C4-2B (cell line): ENCODE measurements around the gene KCNIP1.

Experiments
- ZFX ChIP-seq: fragments of 450-650 bp; IDR thresholded peaks from 2 replicates; pipeline ENCODE4 v1.6.1; 2017
- TF ChIP-seq, protein P1 (sequence below): fragments of 450-650 bp; conservative IDR thresholded peaks from 2 replicates; pipeline ENCODE4 v1.5.1; 2017; ENCODE audit warnings: mild to moderate bottlenecking

DNA sequence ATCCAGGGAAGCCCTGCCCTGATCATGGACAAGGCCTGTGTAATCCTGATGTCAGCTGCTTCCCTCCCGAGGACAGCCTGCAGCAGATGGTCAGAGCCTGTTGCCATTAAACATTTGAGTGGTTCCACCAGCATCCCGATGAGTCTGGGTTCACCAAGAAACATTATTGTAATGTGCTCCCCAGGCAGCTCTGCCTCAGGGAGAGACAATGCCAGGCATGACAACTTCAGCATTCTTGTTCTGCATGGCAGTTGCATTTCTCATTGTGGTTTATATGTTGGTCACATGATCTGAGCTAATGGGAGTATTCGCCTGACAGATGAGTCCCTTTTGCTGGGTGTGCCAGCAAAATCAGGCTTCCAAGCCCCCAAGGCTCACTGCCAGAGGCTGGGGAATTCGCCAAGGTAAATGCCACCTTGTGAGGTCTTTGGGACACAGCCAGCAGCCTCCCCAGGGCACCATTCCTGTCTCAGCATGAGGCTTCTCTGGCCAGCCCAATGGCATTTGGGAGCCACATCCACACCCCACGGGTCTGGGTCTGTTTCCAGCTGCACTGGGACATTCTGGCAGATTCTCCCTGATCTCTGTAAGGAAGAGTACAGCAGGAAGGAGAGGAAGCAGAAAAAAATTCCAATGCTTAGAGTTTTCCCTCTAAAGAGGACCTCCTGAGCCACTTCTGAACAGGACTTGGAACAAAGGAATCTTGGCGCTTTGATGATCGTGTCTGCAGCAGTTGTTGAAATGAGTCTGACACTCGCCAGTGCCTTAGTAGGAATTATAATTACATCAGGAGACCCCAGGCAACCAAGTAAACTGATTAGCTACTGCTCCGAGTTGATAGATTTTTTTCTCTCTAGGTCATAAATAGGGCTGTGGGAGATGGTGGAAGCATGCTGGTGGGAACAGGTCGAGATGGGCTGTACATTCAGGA is 18.7 kb downstream of the KCNIP1 start:
- TF ChIP-seq, protein P1, sequence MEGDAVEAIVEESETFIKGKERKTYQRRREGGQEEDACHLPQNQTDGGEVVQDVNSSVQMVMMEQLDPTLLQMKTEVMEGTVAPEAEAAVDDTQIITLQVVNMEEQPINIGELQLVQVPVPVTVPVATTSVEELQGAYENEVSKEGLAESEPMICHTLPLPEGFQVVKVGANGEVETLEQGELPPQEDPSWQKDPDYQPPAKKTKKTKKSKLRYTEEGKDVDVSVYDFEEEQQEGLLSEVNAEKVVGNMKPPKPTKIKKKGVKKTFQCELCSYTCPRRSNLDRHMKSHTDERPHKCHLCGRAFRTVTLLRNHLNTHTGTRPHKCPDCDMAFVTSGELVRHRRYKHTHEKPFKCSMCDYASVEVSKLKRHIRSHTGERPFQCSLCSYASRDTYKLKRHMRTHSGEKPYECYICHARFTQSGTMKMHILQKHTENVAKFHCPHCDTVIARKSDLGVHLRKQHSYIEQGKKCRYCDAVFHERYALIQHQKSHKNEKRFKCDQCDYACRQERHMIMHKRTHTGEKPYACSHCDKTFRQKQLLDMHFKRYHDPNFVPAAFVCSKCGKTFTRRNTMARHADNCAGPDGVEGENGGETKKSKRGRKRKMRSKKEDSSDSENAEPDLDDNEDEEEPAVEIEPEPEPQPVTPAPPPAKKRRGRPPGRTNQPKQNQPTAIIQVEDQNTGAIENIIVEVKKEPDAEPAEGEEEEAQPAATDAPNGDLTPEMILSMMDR, result no peak
- no peak for TF ChIP-seq ZFX
